SKM-1 (cell line): Measurements from ENCODE around the gene MYBPH.
A peak's percentile ranks its signal among the peaks of the same experiment; 100 is the strongest.

ENCODE experiments used
- DNase-seq: peaks from one replicate; lab custom pipeline; 2025; ENCODE audit not compliant: unreplicated experiment; lab: John Stamatoyannopoulos, UW

MYBPH gene

DNA sequence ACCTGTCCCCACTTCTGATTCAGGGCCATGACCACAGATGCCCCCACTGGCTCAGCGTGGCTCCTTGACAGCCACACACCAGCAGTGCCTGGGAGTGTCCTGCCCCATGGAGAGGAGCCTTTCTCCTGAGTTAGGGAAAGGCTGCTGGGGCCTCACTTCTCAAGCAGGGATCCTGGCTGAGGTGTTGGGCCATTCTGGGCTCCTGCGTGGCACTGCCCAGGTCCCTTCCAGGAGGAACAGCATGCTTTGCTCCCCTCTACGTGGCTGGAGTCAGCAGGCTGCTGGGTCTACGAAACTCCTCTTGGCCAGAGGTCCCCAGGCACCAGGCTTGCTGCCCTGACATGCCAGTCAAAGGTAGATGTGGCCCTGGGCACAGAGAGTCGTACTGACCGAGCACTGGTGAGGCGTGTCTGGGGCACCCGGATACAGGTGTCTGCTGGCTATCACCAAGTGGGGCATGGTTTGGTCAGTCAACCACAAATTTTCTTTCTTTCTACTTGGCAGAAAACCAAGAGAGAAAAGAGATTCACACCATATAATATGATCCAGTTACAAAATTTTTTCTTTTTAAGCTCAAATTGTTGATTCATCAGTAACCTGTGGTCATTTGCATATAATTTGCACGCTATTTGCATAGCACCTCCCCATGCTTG is 44.0 kb downstream of the MYBPH start:
- DNase-seq, result no peak

DNA sequence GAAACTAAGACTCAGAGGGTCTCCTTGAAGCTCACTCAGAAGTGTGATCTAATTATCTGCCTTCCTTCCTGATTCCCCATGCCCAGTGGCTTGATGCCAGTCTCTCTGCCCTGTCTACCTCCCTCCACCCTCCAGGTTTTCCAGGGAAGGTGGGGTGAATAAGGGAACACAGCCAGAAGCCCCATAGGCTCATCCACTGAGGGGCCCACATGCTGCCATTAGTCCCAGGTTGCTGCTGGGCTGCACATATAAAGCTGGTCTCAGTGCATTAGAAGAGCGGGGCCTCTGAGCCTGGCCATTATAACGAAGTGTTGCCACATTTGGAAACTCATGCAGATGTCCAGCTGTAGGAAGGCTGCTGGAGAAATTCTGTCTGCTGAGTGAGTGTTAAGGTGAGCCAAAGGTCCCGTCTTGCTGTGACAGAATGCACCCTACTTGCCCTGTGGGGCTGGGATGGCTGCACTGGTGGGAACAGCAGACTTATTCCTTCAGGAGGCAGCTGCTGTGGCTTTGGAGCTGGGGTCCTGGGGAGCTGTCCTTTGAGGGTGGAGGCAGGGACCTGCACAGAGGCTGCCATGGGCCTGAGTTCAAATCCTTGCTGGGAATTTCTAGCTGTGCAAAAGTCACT is 45.2 kb downstream of the MYBPH start:
- DNase-seq, result no peak

DNA sequence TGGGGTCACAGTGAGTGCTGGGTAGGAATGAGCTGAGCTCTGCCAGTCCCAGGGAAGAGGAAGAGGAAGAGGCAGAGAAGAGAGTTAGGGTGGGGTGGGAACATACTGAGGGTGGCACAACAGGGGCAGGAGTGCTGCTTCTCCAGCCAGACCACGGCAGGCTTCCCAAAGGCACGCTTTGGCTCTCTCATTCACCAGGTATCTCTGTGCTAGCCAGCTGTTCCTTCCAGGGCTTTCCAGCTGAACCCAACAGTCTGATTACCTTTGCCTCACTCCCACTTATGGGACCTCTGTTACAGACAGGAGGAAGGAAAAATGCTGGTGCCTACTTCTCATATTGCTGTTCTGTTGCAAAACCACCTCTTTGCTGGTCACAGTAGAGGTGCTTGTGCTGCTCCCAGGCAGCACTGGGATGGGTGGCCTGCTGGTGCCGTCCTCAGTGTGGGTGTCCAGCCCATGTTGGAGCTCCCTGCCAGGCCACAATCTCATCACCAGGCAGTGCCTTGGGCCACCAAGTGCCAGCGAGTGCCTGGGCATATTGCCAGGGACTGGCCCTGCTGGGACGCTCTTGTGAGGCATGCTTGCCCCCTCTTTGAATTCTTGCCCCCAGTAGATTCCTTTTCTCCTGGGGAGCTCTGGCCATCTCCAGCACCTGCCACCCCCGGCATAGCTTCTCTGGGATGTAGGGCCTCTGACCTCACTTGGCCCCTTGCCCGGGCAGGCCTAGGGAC is 46.0 kb downstream of the MYBPH start:
- peak; percentile 37 for DNase-seq

GRCh38 chr1:203128716-203129500 is 46.7 kb downstream of the MYBPH start:
- DNase-seq, result no peak

DNA sequence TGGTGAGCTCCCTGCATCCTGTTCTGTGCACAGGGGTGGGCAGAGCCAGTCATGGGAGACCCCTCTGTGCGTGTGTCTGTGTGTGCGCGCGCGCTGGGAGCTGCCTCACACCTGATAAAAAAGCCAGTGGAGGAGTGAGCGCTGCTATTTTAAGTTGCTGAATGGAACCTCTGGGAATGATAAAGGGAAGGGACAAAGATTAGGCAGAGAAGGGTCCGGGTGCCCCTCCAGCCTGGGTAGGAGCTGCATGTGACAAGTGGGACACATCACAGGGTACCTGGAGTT is 47.3 kb downstream of the MYBPH start:
- no peak for DNase-seq

DNA sequence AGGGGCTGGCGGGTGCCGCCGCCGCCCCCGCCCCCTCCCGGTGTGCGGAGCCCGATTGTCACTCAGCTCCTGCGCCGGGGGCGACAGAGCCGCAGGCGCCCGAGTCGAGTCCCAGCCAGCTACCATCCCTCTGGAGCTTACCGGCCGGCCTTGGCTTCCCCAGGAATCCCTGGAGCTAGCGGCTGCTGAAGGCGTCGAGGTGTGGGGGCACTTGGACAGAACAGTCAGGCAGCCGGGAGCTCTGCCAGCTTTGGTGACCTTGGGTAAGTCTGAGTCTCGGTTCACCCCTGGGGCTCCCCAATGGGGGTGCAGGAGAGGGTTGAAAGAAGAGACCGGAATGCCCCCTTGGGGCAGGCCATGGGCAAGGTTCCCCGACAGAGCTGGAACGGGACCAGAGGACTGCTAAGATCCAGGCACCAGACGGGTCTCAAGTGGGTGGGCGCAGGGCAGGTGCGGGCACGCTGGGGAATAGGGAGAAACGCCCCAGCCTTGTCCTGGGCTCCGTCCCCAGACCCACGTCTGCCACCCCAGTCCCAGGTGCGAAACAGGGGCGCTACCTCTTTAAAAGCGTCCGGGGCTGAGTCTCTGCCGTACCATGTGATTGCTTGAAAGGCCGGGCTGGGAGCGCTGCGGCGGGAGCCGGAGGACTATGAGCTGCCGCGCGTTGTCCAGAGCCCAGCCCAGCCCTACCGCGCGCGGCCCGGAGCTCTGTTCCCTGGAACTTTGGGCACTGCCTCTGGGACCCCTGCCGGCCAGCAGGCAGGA is 47.8 kb downstream of the MYBPH start, which contains the start of gene ADORA1:
Gene ADORA1, plus strand, starts transcription at position 61 of the 765 bp plus-strand sequence. CDS start 1,116 bp downstream, outside the sequence.
- no peak for DNase-seq

DNA sequence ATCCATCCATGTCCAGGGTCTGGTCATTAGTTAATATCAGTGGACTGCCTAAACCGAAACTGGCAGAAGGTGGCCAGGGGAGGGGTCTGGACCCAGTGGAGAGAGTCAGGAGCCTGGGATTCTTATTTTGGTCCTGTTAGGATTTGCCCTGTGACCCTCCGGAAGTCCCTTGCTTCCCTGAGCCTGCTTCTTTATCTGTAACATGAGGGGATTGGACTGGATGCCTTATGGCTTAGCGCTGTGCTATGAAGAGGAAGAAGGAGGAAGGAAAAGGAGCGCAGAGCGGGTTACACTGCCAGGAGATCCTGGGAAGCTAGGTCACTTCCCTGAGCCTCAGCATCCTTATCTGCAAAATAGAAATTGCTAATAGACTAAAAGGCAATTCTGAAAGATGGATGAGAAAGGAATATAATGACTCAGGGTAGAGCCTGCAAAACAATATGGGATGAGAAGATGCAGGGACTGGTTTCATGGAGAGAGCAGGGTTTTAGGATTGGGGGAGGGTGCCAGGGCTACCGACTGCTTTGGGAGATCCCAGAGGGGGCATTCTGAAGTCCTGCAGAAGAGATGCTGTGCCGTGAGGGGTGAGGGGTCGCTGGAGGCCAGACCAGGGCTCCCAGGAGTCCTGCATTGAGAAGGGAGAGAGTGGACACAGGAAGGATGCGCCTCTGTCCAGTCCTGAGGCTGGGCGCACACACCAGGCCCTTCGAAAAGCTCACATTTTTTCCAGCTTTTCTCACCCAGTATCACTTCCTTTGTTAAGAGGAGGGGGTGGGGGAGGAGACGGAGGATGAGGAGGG is 48.6 kb downstream of the MYBPH start:
- DNase-seq, result no peak

GRCh38 chr1:203126151-203126865 is 49.3 kb downstream of the MYBPH start:
- peak; percentile 60 for DNase-seq

GRCh38 chr1:203124546-203125317 is 50.9 kb downstream of the MYBPH start:
- no peak for DNase-seq

DNA sequence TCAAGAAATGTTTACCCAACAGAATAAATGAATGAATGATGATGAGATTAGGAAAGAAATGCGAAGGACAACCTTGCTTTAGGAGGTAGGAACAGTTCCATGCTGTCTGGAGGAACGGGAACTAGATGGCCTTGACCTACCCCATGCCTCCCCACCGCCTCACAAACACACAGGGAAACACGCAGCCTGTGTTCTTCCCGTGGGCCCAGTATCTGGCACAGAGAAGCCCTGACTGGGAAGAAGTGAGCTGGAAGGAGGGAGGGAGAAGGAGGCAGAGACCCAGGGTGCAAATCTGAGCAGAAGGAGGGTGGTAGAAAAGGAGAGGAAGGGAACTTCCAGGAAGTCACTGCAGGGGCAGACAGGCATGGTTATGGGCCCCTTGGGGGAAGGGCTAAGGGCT is 51.6 kb downstream of the MYBPH start:
- DNase-seq, result no peak

GRCh38 chr1:203122159-203122558 is 53.5 kb downstream of the MYBPH start:
- no peak for DNase-seq

- peak; percentile 86 for DNase-seq
Measured at GRCh38 chr1:203121186-203122015, 54.2 kb downstream of the MYBPH start.

DNA sequence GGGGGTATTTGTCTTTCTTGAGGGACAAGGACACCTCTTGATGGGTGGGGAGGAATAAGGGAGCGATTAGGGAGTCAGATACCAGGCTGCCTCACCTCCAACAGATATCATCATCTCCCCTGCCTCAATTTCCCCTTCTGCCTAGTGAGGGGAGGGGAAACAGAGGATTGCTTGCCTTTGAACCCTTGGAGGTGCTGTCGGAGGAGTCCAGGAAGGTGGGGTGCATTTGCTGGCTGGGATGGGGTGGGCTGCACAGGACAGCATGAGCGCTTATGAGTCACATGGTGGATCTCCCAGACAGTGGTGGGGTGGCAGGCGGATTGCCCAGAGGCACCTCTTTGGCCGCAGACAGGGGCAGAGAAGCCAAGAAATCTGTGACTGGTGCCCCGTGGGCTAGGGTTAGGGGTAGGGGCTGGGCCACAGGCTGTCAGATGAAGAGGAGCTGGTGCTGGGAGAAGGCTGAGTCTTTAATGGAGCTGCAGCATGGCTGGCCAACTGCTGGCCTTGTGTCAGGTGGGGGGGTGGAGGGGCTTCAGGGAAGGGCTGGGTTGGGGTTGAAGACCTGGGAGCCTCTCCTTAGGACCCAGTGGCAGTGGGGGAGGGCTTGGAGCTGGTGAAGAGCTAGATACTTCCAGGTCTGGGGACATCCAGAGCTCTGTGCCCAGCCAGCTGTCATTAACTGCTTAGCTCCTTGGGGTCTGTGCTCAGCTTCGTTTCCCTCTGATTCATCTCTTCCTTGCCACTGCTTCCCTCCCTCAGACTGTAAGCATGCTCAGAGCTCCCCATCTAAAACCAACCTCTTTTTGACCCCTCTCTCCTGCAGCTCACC is 55.1 kb downstream of the MYBPH start:
- DNase-seq, result no peak
